CD14-positive monocyte (primary cell): ENCODE results near the gene TMEM259. TPM values are rescaled to one million over a fixed set of nuclear protein-coding genes. Genes with fewer than 3 reads are reported as not detected.
A peak's percentile ranks its signal among the peaks of the same experiment; 100 is the strongest.

Source experiments
- DNase-seq, 3 donors: peaks; one replicate each; pipeline ENCODE4 v3.0.0-alpha.2; 2011 to 2022
- H2AFZ ChIP-seq: 2 replicates; pipeline ENCODE4 v1.6.0; 2012; ENCODE audit warnings: mild to moderate bottlenecking, low read depth, low read length, inconsistent platforms; ENCODE audit not compliant: insufficient read depth, poor library complexity, severe bottlenecking
- H3K27ac ChIP-seq, 2 donors: 1 replicate in 1 of 2; 2 replicates in 1 of 2; pipeline ENCODE4 v1.5.1; 2012 to 2013; ENCODE audit warnings: low read length in 2 of 2, control low read depth in 1 of 2, inconsistent platforms in 1 of 2, low read depth in 1 of 2, mild to moderate bottlenecking in 1 of 2
- H3K27me3 ChIP-seq, 2 donors: one replicate each; pipeline versions ENCODE4 v1.6.0 to v1.6.1; 2011 to 2013; ENCODE audit warnings: low read length in 2 of 2; ENCODE audit not compliant: control insufficient read depth in 2 of 2, insufficient read depth in 2 of 2
- H3K36me3 ChIP-seq, 2 donors: replicated peaks in 1 of 2; 1 replicate in 1 of 2; 2 replicates in 1 of 2; pipeline versions ENCODE4 v1.5.1 to v1.6.1; 2012 to 2013; ENCODE audit warnings: low read length in 2 of 2, control low read depth in 1 of 2, inconsistent platforms in 1 of 2, mild to moderate bottlenecking in 1 of 2; ENCODE audit not compliant: insufficient read depth in 2 of 2, control insufficient read depth in 1 of 2
- H3K4me1 ChIP-seq, 2 donors: 1 replicate in 1 of 2; 2 replicates in 1 of 2; pipeline versions ENCODE4 v1.5.1 to v1.6.1; 2012 to 2013; ENCODE audit warnings: low read length in 2 of 2, control low read depth in 1 of 2, inconsistent platforms in 1 of 2, mild to moderate bottlenecking in 1 of 2, moderate library complexity in 1 of 2; ENCODE audit not compliant: insufficient read depth in 2 of 2, control insufficient read depth in 1 of 2
- H3K4me2 ChIP-seq: replicated peaks from 2 replicates; pipeline ENCODE3; 2012; ENCODE audit warnings: low read length, moderate library complexity, mild to moderate bottlenecking; ENCODE audit not compliant: poor library complexity, severe bottlenecking; ENCODE audit errors: extremely low read depth
- H3K4me3 ChIP-seq, 3 experiments: fragments of 200-600 bp in 1 of 3; sonication (generic) in 1 of 3; replicated peaks in 1 of 3; 1 replicate in 2 of 3; 2 replicates in 1 of 3; pipeline ENCODE4 v1.5.1; 2011 to 2013; ENCODE audit warnings: low read length in 3 of 3, mild to moderate bottlenecking in 3 of 3, control low read depth in 2 of 3, low read depth in 2 of 3, inconsistent platforms in 1 of 3, moderate library complexity in 1 of 3
- H3K79me2 ChIP-seq: 2 replicates; pipeline ENCODE4 v1.6.0; 2012; ENCODE audit warnings: mild to moderate bottlenecking, control low read depth, inconsistent platforms, low read length, moderate library complexity; ENCODE audit not compliant: insufficient read depth
- H3K9ac ChIP-seq: 2 replicates; pipeline ENCODE4 v1.6.0; 2017; ENCODE audit warnings: low read length, mild to moderate bottlenecking; ENCODE audit not compliant: insufficient read depth, poor library complexity, severe bottlenecking
- H3K9me3 ChIP-seq, 2 donors: replicated peaks in 1 of 2; 1 replicate in 1 of 2; 2 replicates in 1 of 2; pipeline versions ENCODE4 v1.5.1 to v1.6.1; 2012 to 2013; ENCODE audit warnings: low read length in 2 of 2, control low read depth in 1 of 2; ENCODE audit not compliant: control insufficient read depth in 1 of 2, insufficient read depth in 1 of 2
- H4K20me1 ChIP-seq: 2 replicates; pipeline ENCODE4 v1.6.0; 2012; ENCODE audit warnings: mild to moderate bottlenecking, low read length, control low read depth, moderate library complexity; ENCODE audit not compliant: insufficient read depth
- H3K27ac Mint-ChIP-seq, 7 donors: one replicate each; pipeline ENCODE4 v1.8.0; 2020; ENCODE audit warnings: mild to moderate bottlenecking in 7 of 7, mixed read lengths in 7 of 7, moderate library complexity in 6 of 7, inconsistent platforms in 2 of 7
- H3K27me3 Mint-ChIP-seq, 3 donors: one replicate each; pipeline ENCODE4 v1.8.0; 2021 to 2022; ENCODE audit warnings: low read depth in 3 of 3, mild to moderate bottlenecking in 3 of 3, mixed read lengths in 3 of 3, moderate library complexity in 3 of 3, inconsistent platforms in 1 of 3
- H3K36me3 Mint-ChIP-seq, 2 donors: one replicate each; pipeline ENCODE4 v1.8.0; 2020; ENCODE audit warnings: mixed read lengths in 2 of 2, inconsistent platforms in 1 of 2, mild to moderate bottlenecking in 1 of 2
- H3K4me1 Mint-ChIP-seq: one replicate; pipeline ENCODE4 v1.8.0; 2020; ENCODE audit warnings: mild to moderate bottlenecking, mixed read lengths
- H3K4me3 Mint-ChIP-seq, 2 donors: one replicate each; pipeline ENCODE4 v1.8.0; 2020; ENCODE audit warnings: mild to moderate bottlenecking in 2 of 2, mixed read lengths in 2 of 2, moderate library complexity in 1 of 2
- H3K9me3 Mint-ChIP-seq, 7 donors: one replicate each; pipeline ENCODE4 v1.8.0; 2020 to 2022; ENCODE audit warnings: mixed read lengths in 7 of 7, mild to moderate bottlenecking in 6 of 7, moderate library complexity in 6 of 7, inconsistent platforms in 2 of 7
- WGBS: methylation state at CpG from one replicate; pipeline ENCODE4 v1.1.5; 2013; ENCODE audit warnings: missing lambda C conversion rate; ENCODE audit not compliant: insufficient coverage; 5-methylcytosine and 5-hydroxymethylcytosine counted together
- intact Hi-C, 2 donors: fragments of 100-400 bp; cut with micrococcal nuclease; formaldehyde crosslinking; loops; one replicate each; pipeline versions ENCODE4 v1.15.0 to v1.15.1; 2023
- polyA plus RNA-seq, 3 donors: library from polyadenylated mRNA; depleted of rRNA in 1 of 3; unstranded in 2 of 3; stranded (reverse) in 1 of 3; fragments of 300-500 nt in 2 of 3; fragments of >200 nt in 1 of 3; fragmentation: Illumina TruSeq in 2 of 3; gene quantifications; 1 replicate in 2 of 3; 2 replicates in 1 of 3; pipeline ENCODE4 v1.2.3, GENCODE V29; 2012 to 2021
- TF ChIP-seq, protein P1 (sequence below): fragments of 200-600 bp; IDR thresholded peaks from one replicate; pipeline ENCODE4 v1.8.0; 2022; ENCODE audit warnings: antibody characterized with exemption, mild to moderate bottlenecking

Gene TMEM259
- polyA plus RNA-seq, 3 donors = 37.4 to 417 (median 45.0) TPM

DNA sequence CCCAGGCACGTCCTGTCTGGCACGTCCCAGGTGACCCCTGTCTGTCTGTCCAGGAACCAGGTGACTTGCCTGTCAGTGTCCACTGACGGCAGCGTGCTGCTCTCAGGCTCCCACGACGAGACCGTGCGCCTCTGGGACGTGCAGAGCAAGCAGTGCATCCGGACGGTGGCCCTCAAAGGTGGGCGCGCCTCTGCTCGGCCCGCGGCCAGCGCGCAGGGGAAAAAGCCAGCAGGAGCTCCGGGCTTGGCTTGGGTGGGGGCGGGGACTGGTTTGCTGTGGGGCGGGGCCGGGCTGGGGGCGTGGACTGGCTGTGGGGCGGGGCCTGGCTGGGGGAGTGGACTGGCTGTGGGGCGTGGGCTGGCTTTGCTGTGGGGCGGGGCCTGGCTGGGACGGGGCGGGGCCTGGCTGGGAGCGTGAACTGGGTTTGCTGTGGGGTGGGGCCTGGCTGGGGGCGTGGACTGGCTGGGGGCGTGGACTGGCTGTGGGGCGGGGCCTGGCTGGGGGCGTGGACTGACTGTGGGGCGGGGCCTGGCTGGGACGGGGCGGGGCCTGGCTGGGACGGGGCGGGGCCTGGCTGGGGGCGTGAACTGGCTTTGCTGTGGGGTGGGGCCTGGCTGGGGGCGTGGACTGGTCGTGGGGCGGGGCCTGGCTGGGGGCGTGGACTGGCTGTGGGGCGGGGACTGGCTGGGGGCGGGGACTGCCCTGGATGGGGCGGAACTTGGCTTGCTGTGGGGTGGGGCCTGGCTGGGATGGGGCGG is 29.6 kb downstream of the TMEM259 start:
- intact Hi-C loops = no loop called here
- Histone ChIP-seq H3K36me3 (peaks cover 18 to 22% of the 10 kb centered on the region in 2 donors), H4K20me1 (peaks cover 13% of the 10 kb centered on the region), H3K27ac (no peak overlapping the region), H2AFZ (no peak overlapping the region), H3K9ac (no peak overlapping the region), H3K4me3 (no peak overlapping the region), H3K27me3 (peaks cover 3 to 14% of the 10 kb centered on the region in 2 donors), H3K79me2 (no peaks in the 10 kb centered on the region), H3K4me2 (no peak overlapping the region), H3K9me3 (peaks cover 0 to 4% of the 10 kb centered on the region in 2 donors), H3K4me1 (peaks cover 5% of the 10 kb centered on the region in 2 donors)
- peaks cover 2% of the 10 kb centered on the region for H3K4me1 Mint-ChIP-seq
- H3K27ac Mint-ChIP-seq = no peak overlapping the region
- H3K4me3 Mint-ChIP-seq = no peak overlapping the region
- peaks cover 23 to 41% of the 10 kb centered on the region in 2 donors for H3K36me3 Mint-ChIP-seq
- H3K27me3 Mint-ChIP-seq = peaks cover 12 to 18% (median 13%) of the 10 kb centered on the region in 3 donors
- TF ChIP-seq, protein P1, sequence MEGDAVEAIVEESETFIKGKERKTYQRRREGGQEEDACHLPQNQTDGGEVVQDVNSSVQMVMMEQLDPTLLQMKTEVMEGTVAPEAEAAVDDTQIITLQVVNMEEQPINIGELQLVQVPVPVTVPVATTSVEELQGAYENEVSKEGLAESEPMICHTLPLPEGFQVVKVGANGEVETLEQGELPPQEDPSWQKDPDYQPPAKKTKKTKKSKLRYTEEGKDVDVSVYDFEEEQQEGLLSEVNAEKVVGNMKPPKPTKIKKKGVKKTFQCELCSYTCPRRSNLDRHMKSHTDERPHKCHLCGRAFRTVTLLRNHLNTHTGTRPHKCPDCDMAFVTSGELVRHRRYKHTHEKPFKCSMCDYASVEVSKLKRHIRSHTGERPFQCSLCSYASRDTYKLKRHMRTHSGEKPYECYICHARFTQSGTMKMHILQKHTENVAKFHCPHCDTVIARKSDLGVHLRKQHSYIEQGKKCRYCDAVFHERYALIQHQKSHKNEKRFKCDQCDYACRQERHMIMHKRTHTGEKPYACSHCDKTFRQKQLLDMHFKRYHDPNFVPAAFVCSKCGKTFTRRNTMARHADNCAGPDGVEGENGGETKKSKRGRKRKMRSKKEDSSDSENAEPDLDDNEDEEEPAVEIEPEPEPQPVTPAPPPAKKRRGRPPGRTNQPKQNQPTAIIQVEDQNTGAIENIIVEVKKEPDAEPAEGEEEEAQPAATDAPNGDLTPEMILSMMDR = no peak
- H3K9me3 Mint-ChIP-seq = peaks cover 0 to 8% (median 0%) of the 10 kb centered on the region in 7 donors
- WGBS = 93% methylated on average over 21 of the region's 47 CpGs
- DNase-seq = peak in 2 of 3 donors; percentile 30 to 61

DNA sequence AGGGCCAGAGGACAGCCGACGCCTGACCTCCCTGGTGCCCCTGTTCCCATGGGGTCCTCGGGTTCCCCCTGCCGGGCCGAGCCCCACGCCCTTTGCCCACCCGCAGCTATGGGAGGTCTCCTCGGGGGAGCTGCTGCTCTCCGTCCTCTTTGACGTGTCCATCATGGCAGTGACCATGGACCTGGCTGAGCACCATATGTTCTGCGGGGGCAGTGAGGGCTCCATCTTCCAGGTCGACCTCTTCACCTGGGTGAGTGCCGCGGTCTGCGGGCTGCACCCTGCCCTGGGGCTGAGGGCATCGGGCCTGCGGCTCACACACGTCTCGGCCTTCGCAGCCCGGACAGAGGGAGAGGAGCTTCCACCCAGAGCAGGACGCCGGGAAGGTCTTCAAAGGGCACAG is 30.2 kb downstream of the TMEM259 start:
- peaks cover 6 to 12% (median 7%) of the 10 kb centered on the region in 3 donors for H3K27me3 Mint-ChIP-seq
- TF ChIP-seq, protein P1 = no peak
- H3K4me3 Mint-ChIP-seq = no peak overlapping the region
- peaks cover 11% of the 10 kb centered on the region for H4K20me1 ChIP-seq
- no peak overlapping the region for H3K4me2 ChIP-seq
- no peaks in the 10 kb centered on the region for H3K4me1 ChIP-seq
- H3K79me2 ChIP-seq = no peaks in the 10 kb centered on the region
- H2AFZ ChIP-seq = no peak overlapping the region
- peaks cover 0 to 3% (median 0%) of the 10 kb centered on the region in 7 donors for H3K9me3 Mint-ChIP-seq
- H3K4me1 Mint-ChIP-seq = no peaks in the 10 kb centered on the region
- H3K36me3 ChIP-seq = peaks cover 18 to 26% of the 10 kb centered on the region in 2 donors
- no peak overlapping the region for H3K4me3 ChIP-seq
- 98% methylated on average over 23 of the region's 23 CpGs for WGBS
- H3K36me3 Mint-ChIP-seq = peaks cover 23 to 44% of the 10 kb centered on the region in 2 donors
- intact Hi-C loops = no loop called here
- no peaks in the 10 kb centered on the region for H3K9me3 ChIP-seq
- no peak overlapping the region for H3K27ac Mint-ChIP-seq
- no peak overlapping the region for H3K9ac ChIP-seq
- no peak overlapping the region for H3K27ac ChIP-seq
- no peak for DNase-seq
- peaks cover 0 to 8% of the 10 kb centered on the region in 2 donors for H3K27me3 ChIP-seq
